ENCODE data around the gene LHFPL3. TPM values are rescaled to one million over a fixed set of nuclear protein-coding genes. Genes with fewer than 3 reads are reported as not detected.

Gene LHFPL3
- total RNA-seq, 2 experiments from 2014 or later, result not detected

GRCh38 chr7:104656467-104656866, 328.1 kb downstream of the LHFPL3 start:
- Histone ChIP-seq H3K27ac (ENCODE audit: low read depth, low read length, poor library complexity, severe bottlenecking) (no peak overlapping the region), H2AFZ (ENCODE audit: low read length) (peak overlapping the region; percentile 35; the same call in 1 of the 2 replicates), H3K36me3 (ENCODE audit: insufficient read depth, low read length) (no peaks in the 10 kb centered on the region), H3K9me3 (ENCODE audit: low read length) (no peaks in the 10 kb centered on the region), H3K4me1 (ENCODE audit: insufficient read depth, low read length, poor library complexity, severe bottlenecking) (no peaks in the 10 kb centered on the region), H3K4me2 (ENCODE audit: low read length) (no peak overlapping the region), H4K20me1 (ENCODE audit: insufficient read depth, low read length) (no peaks in the 10 kb centered on the region), H3K9me2 (ENCODE audit: insufficient read depth, low read length) (0 out of 2 replicates have a peak, but pooled peaks cover 5% of the 10 kb centered on the region), H3K79me2 (ENCODE audit: insufficient read depth, low read depth, low read length) (no peaks in the 10 kb centered on the region), H3K4me3 (ENCODE audit: low read depth, low read length, poor library complexity, severe bottlenecking) (no peak overlapping the region)
- no TSS peak for BruUV-seq (replicated peaks)
- ChIA-PET POLR2A (interaction anchor here (1.4 kb wide), 1 partner anchor 25 kb away, joined by 4 read pairs; no protein-coding TSS in a partner anchor), CTCF (ENCODE audit: unreplicated experiment) (no interaction called here)
- no peak for TF ChIP-seq EZH2phosphoT487 (IDR thresholded peaks at IDR 0.05; ENCODE audit: borderline replicate concordance, low read depth, low read length)
- no peak for TF ChIP-seq CTCF (conservative IDR thresholded peaks at IDR 0.05; ENCODE audit: low read length)
- intact Hi-C loops (cut with micrococcal nuclease; ENCODE audit: unreplicated experiment), result no loop called here
- no peak for DNase-seq (ENCODE audit: low spot score)

- ChIA-PET POLR2A (interaction anchor here (0.6 kb wide), 2 partner anchors 160 to 194 kb away, joined by 3 read pairs; no protein-coding TSS in a partner anchor), CTCF (ENCODE audit: unreplicated experiment) (interaction anchor here (0.9 kb wide), 1 partner anchor 9 kb away, joined by 3 read pairs; no protein-coding TSS in a partner anchor)
- Histone ChIP-seq H3K9me2 (ENCODE audit: insufficient read depth, low read length) (0 out of 2 replicates have a peak, but pooled peaks cover 5% of the 10 kb centered on the region), H3K79me2 (ENCODE audit: insufficient read depth, low read depth, low read length) (no peaks in the 10 kb centered on the region), H3K36me3 (ENCODE audit: insufficient read depth, low read length) (no peaks in the 10 kb centered on the region), H4K20me1 (ENCODE audit: insufficient read depth, low read length) (no peaks in the 10 kb centered on the region), H2AFZ (ENCODE audit: low read length) (no peak overlapping the region), H3K4me1 (ENCODE audit: insufficient read depth, low read length, poor library complexity, severe bottlenecking) (no peaks in the 10 kb centered on the region), H3K27ac (ENCODE audit: low read depth, low read length, poor library complexity, severe bottlenecking) (no peak overlapping the region), H3K4me2 (ENCODE audit: low read length) (no peak overlapping the region), H3K9me3 (ENCODE audit: low read length) (no peaks in the 10 kb centered on the region), H3K4me3 (ENCODE audit: low read depth, low read length, poor library complexity, severe bottlenecking) (no peak overlapping the region)
- DNase-seq (ENCODE audit: low spot score), result no peak
- intact Hi-C loops (cut with micrococcal nuclease; ENCODE audit: unreplicated experiment), result no loop called here
- TF ChIP-seq CTCF (conservative IDR thresholded peaks at IDR 0.05; ENCODE audit: low read length) (no peak), EZH2phosphoT487 (IDR thresholded peaks at IDR 0.05; ENCODE audit: borderline replicate concordance, low read depth, low read length) (no peak)
- no TSS peak for BruUV-seq (replicated peaks)
Measured at GRCh38 chr7:104657134-104657533, 328.7 kb downstream of the LHFPL3 start.

GRCh38 chr7:104661575-104661974, 333.2 kb downstream of the LHFPL3 start:
- intact Hi-C loops (cut with micrococcal nuclease; ENCODE audit: unreplicated experiment), result no loop called here
- TF ChIP-seq CTCF (conservative IDR thresholded peaks at IDR 0.05; ENCODE audit: low read length) (no peak), EZH2phosphoT487 (IDR thresholded peaks at IDR 0.05; ENCODE audit: borderline replicate concordance, low read depth, low read length) (no peak)

More at GRCh38 chr7:104661575-104661974, 333.2 kb downstream of the LHFPL3 start:
- Histone ChIP-seq H3K4me1 (ENCODE audit: insufficient read depth, low read length, poor library complexity, severe bottlenecking) (no peaks in the 10 kb centered on the region), H2AFZ (ENCODE audit: low read length) (no peak overlapping the region), H3K36me3 (ENCODE audit: insufficient read depth, low read length) (no peaks in the 10 kb centered on the region), H4K20me1 (ENCODE audit: insufficient read depth, low read length) (no peaks in the 10 kb centered on the region), H3K4me2 (ENCODE audit: low read length) (no peak overlapping the region), H3K9me2 (ENCODE audit: insufficient read depth, low read length) (no peaks in the 10 kb centered on the region), H3K27ac (ENCODE audit: low read depth, low read length, poor library complexity, severe bottlenecking) (no peak overlapping the region), H3K79me2 (ENCODE audit: insufficient read depth, low read depth, low read length) (no peaks in the 10 kb centered on the region), H3K4me3 (ENCODE audit: low read depth, low read length, poor library complexity, severe bottlenecking) (no peak overlapping the region), H3K9me3 (ENCODE audit: low read length) (no peaks in the 10 kb centered on the region)
- no peak for DNase-seq (ENCODE audit: low spot score)
- ChIA-PET POLR2A (interaction anchor here (0.6 to 0.7 kb wide), 2 partner anchors 25 to 986 kb away, joined by 3 read pairs; no protein-coding TSS in a partner anchor), CTCF (ENCODE audit: unreplicated experiment) (no interaction called here)
- no TSS peak for BruUV-seq (replicated peaks)

Data from OCI-LY7 (cell line).